Panc1 (cell line): Measurements from ENCODE around the gene SYCP2. TPM values are rescaled to one million over a fixed set of nuclear protein-coding genes. Genes with fewer than 3 reads are reported as not detected.

Experiments
- ATAC-seq: fragments of 200-7000 bp; cut with Tn5 transposase; 2 replicates; pipeline ENCODE4 v1.9.1; 2020; ENCODE audit warnings: mild to moderate bottlenecking, moderate library complexity
- BruUV-seq: library from RNA; stranded (reverse); fragments of 400-500 nt; replicated peaks from 2 replicates; lab custom pipeline; 2021; lab: Mats Ljungman, UMichigan
- CTCF ChIA-PET: fragments of 300-600 bp; sonication (Branson Sonifier 250); formaldehyde crosslinking; loops from one replicate; lab custom pipeline; 2022; ENCODE audit warnings: antibody characterized with exemption; lab: Charles Lee
- POLR2A ChIA-PET: fragments of 300-600 bp; sonication (Branson Sonifier 250); formaldehyde crosslinking; loops from one replicate; lab custom pipeline; 2022; ENCODE audit warnings: antibody characterized with exemption; lab: Charles Lee
- DNase-seq: peaks from one replicate; pipeline ENCODE4 v3.0.0-alpha.2; 2010; ENCODE audit warnings: low read depth, low spot score
- H3K27ac ChIP-seq: 2 replicates; pipeline ENCODE4 v1.5.1; 2011; ENCODE audit warnings: mild to moderate bottlenecking, low read length, inconsistent platforms
- H3K27me3 ChIP-seq: fragments of 200-500 bp; sonication (Bioruptor generic); 2 replicates; pipeline ENCODE4 v1.6.0; 2014; ENCODE audit warnings: low read length, inconsistent platforms; ENCODE audit not compliant: control insufficient read depth, insufficient read depth
- H3K36me3 ChIP-seq: fragments of 200-500 bp; sonication (Bioruptor generic); 2 replicates; pipeline ENCODE4 v1.5.1; 2014; ENCODE audit warnings: inconsistent platforms, mild to moderate bottlenecking, low read length, moderate library complexity; ENCODE audit not compliant: control insufficient read depth, insufficient read depth
- H3K4me1 ChIP-seq: 2 replicates; pipeline ENCODE4 v1.5.1; 2011; ENCODE audit warnings: inconsistent platforms, mild to moderate bottlenecking, low read length, moderate library complexity; ENCODE audit not compliant: control insufficient read depth, insufficient read depth
- H3K4me3 ChIP-seq, 2 experiments: 2 replicates each; pipeline ENCODE4 v1.5.1; 2011 to 2012; ENCODE audit warnings: low read depth in 2 of 2, low read length in 2 of 2, mild to moderate bottlenecking in 2 of 2, inconsistent platforms in 1 of 2, moderate library complexity in 1 of 2
- H3K9me3 ChIP-seq: fragments of 200-500 bp; sonication (Bioruptor generic); 2 replicates; pipeline ENCODE4 v1.5.1; 2014; ENCODE audit warnings: low read depth, mild to moderate bottlenecking, inconsistent platforms, low read length, moderate library complexity; ENCODE audit not compliant: control insufficient read depth, insufficient read depth
- POLR2AphosphoS5 ChIP-seq: IDR thresholded peaks from 2 replicates; pipeline ENCODE4 v1.6.1; 2012; ENCODE audit warnings: mild to moderate bottlenecking, low read depth, low read length, moderate library complexity
- SIN3A ChIP-seq: IDR thresholded peaks from 2 replicates; pipeline ENCODE4 v1.6.1; 2012; ENCODE audit warnings: low read depth, mild to moderate bottlenecking, low read length, moderate library complexity, borderline replicate concordance; ENCODE audit not compliant: insufficient read depth
- TCF7L2 ChIP-seq: IDR thresholded peaks from 2 replicates; pipeline ENCODE4 v1.6.1; 2011; ENCODE audit warnings: mild to moderate bottlenecking, low read depth, low read length, inconsistent platforms
- in situ Hi-C: cut with HindIII; loops from 2 replicates; pipeline ENCODE4 v1.10.0; 2016; ENCODE audit warnings: low sequenced_read_pairs, low pct_unique_long_range_greater_than_20kb
- intact Hi-C: fragments of 100-400 bp; cut with micrococcal nuclease; formaldehyde crosslinking; loops from one replicate; pipeline ENCODE4 v1.10.0; 2022; ENCODE audit not compliant: unreplicated experiment
- total RNA-seq: library from RNA; stranded (reverse); gene quantifications from one replicate; pipeline ENCODE4 v1.2.1, GENCODE V29; 2021; ENCODE audit not compliant: unreplicated experiment
- TF ChIP-seq, protein P1 (sequence below), 2 experiments: IDR thresholded peaks; 2 replicates each; pipeline ENCODE4 v1.6.1; 2011 to 2012; ENCODE audit warnings: low read depth in 2 of 2, control low read depth in 1 of 2, low read length in 1 of 2, mild to moderate bottlenecking in 1 of 2, moderate library complexity in 1 of 2; ENCODE audit not compliant: insufficient read depth in 1 of 2
- TF ChIP-seq, protein P2 (sequence below): fragments of 450-650 bp; IDR thresholded peaks from 2 replicates; pipeline ENCODE4 v1.5.1; 2017; ENCODE audit warnings: mild to moderate bottlenecking

SYCP2 gene
- total RNA-seq, 1 experiment from 2014 or later, result 39.7 TPM

DNA sequence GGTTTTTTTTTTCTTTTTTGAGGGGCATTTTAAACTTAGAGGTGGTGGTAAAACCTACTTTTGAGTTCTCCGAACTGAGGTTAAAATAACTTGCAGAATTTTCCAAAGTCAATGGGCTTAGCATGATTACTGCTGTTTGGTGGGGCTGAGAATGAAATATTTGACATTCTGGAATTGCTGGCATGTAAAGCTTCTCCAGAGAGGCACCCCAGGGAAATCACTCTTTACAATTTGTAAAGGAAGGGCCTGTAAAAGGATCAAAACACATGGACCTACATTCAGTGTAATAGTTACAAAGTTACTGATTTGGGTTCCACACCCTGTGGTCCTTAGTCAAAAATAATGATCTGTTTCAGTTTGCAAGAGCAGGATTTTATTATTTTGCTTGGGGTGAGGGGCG is 12.3 kb upstream of the SYCP2 start:
- Histone ChIP-seq H3K36me3 (peaks cover 26% of the 10 kb centered on the region), H3K27me3 (no peaks in the 10 kb centered on the region), H3K9me3 (no peaks in the 10 kb centered on the region), H3K27ac (no peak overlapping the region), H3K4me1 (peaks cover 6% of the 10 kb centered on the region; the same call in 1 of the 2 replicates), H3K4me3 (no peak overlapping the region)
- intact Hi-C loops (no loop called here), in situ Hi-C loops (no loop called here)
- ChIA-PET POLR2A (no interaction called here), CTCF (no interaction called here)
- no TSS peak for BruUV-seq
- no peak for DNase-seq
- TF ChIP-seq TCF7L2 (no peak), POLR2AphosphoS5 (no peak), SIN3A (no peak)
- TF ChIP-seq, protein P1, sequence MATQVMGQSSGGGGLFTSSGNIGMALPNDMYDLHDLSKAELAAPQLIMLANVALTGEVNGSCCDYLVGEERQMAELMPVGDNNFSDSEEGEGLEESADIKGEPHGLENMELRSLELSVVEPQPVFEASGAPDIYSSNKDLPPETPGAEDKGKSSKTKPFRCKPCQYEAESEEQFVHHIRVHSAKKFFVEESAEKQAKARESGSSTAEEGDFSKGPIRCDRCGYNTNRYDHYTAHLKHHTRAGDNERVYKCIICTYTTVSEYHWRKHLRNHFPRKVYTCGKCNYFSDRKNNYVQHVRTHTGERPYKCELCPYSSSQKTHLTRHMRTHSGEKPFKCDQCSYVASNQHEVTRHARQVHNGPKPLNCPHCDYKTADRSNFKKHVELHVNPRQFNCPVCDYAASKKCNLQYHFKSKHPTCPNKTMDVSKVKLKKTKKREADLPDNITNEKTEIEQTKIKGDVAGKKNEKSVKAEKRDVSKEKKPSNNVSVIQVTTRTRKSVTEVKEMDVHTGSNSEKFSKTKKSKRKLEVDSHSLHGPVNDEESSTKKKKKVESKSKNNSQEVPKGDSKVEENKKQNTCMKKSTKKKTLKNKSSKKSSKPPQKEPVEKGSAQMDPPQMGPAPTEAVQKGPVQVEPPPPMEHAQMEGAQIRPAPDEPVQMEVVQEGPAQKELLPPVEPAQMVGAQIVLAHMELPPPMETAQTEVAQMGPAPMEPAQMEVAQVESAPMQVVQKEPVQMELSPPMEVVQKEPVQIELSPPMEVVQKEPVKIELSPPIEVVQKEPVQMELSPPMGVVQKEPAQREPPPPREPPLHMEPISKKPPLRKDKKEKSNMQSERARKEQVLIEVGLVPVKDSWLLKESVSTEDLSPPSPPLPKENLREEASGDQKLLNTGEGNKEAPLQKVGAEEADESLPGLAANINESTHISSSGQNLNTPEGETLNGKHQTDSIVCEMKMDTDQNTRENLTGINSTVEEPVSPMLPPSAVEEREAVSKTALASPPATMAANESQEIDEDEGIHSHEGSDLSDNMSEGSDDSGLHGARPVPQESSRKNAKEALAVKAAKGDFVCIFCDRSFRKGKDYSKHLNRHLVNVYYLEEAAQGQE (IDR thresholded peaks at IDR 0.05; ENCODE audit: insufficient read depth in 1 of 2, low read depth in 2 of 2, low read length in 1 of 2), result no peak
- TF ChIP-seq, protein P2, sequence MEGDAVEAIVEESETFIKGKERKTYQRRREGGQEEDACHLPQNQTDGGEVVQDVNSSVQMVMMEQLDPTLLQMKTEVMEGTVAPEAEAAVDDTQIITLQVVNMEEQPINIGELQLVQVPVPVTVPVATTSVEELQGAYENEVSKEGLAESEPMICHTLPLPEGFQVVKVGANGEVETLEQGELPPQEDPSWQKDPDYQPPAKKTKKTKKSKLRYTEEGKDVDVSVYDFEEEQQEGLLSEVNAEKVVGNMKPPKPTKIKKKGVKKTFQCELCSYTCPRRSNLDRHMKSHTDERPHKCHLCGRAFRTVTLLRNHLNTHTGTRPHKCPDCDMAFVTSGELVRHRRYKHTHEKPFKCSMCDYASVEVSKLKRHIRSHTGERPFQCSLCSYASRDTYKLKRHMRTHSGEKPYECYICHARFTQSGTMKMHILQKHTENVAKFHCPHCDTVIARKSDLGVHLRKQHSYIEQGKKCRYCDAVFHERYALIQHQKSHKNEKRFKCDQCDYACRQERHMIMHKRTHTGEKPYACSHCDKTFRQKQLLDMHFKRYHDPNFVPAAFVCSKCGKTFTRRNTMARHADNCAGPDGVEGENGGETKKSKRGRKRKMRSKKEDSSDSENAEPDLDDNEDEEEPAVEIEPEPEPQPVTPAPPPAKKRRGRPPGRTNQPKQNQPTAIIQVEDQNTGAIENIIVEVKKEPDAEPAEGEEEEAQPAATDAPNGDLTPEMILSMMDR, result no peak
- ATAC-seq, result no peak

DNA sequence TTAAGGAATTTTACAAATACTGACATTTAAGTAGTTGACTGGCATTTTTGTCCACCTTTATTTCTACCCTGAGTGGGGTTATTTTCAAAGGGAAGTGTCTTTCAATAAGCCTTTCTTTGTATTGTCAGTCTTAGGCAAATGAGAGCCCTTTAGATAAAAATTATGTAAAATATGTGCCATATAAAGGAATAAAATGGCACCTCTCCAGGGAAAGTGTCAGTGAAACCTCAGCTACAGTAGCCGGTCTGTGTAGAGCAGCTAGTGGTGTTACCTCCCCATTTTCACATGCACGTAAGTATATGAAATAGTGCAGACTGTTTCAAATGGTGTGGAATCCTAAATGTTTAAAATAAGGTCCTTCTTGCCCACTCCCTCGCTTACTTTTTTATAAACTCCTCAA is 11.7 kb upstream of the SYCP2 start:
- ChIA-PET CTCF (no interaction called here), POLR2A (no interaction called here)
- H3K27ac ChIP-seq, result no peak overlapping the region
- intact Hi-C loops, result no loop called here
- DNase-seq (no peak), ATAC-seq (no peak)
- no TSS peak for BruUV-seq
- peaks cover 6% of the 10 kb centered on the region; the same call in 1 of the 2 replicates for H3K4me1 ChIP-seq
- H3K4me3 ChIP-seq, result no peak overlapping the region
- H3K27me3 ChIP-seq, result no peaks in the 10 kb centered on the region
- H3K36me3 ChIP-seq, result peaks cover 26% of the 10 kb centered on the region
- TF ChIP-seq TCF7L2 (no peak), POLR2AphosphoS5 (no peak), SIN3A (no peak)
- TF ChIP-seq, protein P2, result no peak
- TF ChIP-seq, protein P1 (IDR thresholded peaks at IDR 0.05; ENCODE audit: insufficient read depth in 1 of 2, low read depth in 2 of 2, low read length in 1 of 2), result no peak
- in situ Hi-C loops, result no loop called here
- H3K9me3 ChIP-seq, result no peaks in the 10 kb centered on the region
